GM12878 (cell line): ENCODE results near the gene KDM2A. TPM values are rescaled to one million over a fixed set of nuclear protein-coding genes. Genes with fewer than 3 reads are reported as not detected.

Experiments used
- ATAC-seq: fragments of 200-7000 bp; cut with Tn5 transposase; 3 replicates; pipeline ENCODE4 v1.9.1; 2020; ENCODE audit warnings: mild to moderate bottlenecking, moderate library complexity
- BruUV-seq: library from RNA; stranded (reverse); fragments of 400-500 nt; replicated peaks from 2 replicates; lab custom pipeline; 2021; lab: Mats Ljungman, UMichigan
- CTCF ChIA-PET: fragments of 300-600 bp; sonication (Branson Sonifier 250); formaldehyde crosslinking; extraction: SDS; loops from one replicate; lab custom pipeline; 2021; ENCODE audit warnings: inconsistent platforms; lab: Yijun Ruan, JAX
- POLR2A ChIA-PET: fragments of 350-600 bp; formaldehyde crosslinking; extraction: SDS; loops from one replicate; lab custom pipeline; 2021; ENCODE audit warnings: inconsistent platforms; lab: Charles Lee
- RAD21 ChIA-PET: fragments of 300-600 bp; sonication (Branson Sonifier 250); formaldehyde crosslinking; loops from one replicate; lab custom pipeline; 2023; ENCODE audit warnings: antibody characterized with exemption; ENCODE audit not compliant: unreplicated experiment; lab: Charles Lee
- SMC1A ChIA-PET: fragments of 300-600 bp; sonication (Branson Sonifier 250); formaldehyde crosslinking; loops from one replicate; lab custom pipeline; 2023; ENCODE audit not compliant: unreplicated experiment, uncharacterized antibody; lab: Charles Lee
- DNase-seq: peaks from one replicate; pipeline ENCODE4 v3.0.0-alpha.2; 2011; ENCODE audit warnings: low read depth, low spot score
- FAIRE-seq: peaks from 3 replicates; lab custom pipeline; 2011; peaks lifted over from hg19 to GRCh38; lab: Jason Lieb, UNC
- H2AFZ ChIP-seq: 2 replicates; pipeline ENCODE4 v1.6.0; 2011; ENCODE audit warnings: low read depth, low read length, control low read depth; ENCODE audit not compliant: control insufficient read depth
- H3K27ac ChIP-seq: 2 replicates; pipeline ENCODE4 v1.5.1; 2011; ENCODE audit warnings: control low read depth; ENCODE audit not compliant: control insufficient read depth, insufficient read depth
- H3K27me3 ChIP-seq, 2 experiments: replicated peaks in 1 of 2; 2 replicates each; pipeline versions ENCODE4 v1.6.0 to v1.6.1; 2011; ENCODE audit warnings: low read length in 1 of 2; ENCODE audit not compliant: control insufficient read depth in 2 of 2, insufficient read depth in 2 of 2
- H3K36me3 ChIP-seq, 2 experiments: 2 replicates each; pipeline ENCODE4 v1.5.1; 2011; ENCODE audit warnings: low read length in 1 of 2; ENCODE audit not compliant: control insufficient read depth in 2 of 2, insufficient read depth in 2 of 2
- H3K4me1 ChIP-seq: 2 replicates; pipeline ENCODE4 v1.6.1; 2011; ENCODE audit warnings: mild to moderate bottlenecking, low read length, moderate library complexity, mixed read lengths; ENCODE audit not compliant: control insufficient read depth, insufficient read depth
- H3K4me2 ChIP-seq: 2 replicates; pipeline ENCODE4 v1.6.0; 2011; ENCODE audit warnings: control low read depth; ENCODE audit not compliant: control insufficient read depth, insufficient read depth
- H3K4me3 ChIP-seq: fragments of 200-600 bp; sonication (generic); 2 replicates; pipeline ENCODE4 v1.5.1; 2016
- H3K79me2 ChIP-seq: 2 replicates; pipeline ENCODE4 v1.6.0; 2011; ENCODE audit warnings: low read length; ENCODE audit not compliant: control insufficient read depth, insufficient read depth
- H3K9ac ChIP-seq: 2 replicates; pipeline ENCODE4 v1.8.0; 2011; ENCODE audit warnings: low read length, control low read depth, mixed read lengths; ENCODE audit not compliant: control insufficient read depth, insufficient read depth
- H3K9me3 ChIP-seq: replicated peaks from 3 replicates; pipeline ENCODE4 v1.5.1; 2011; ENCODE audit warnings: mild to moderate bottlenecking, low read length; ENCODE audit not compliant: control insufficient read depth, insufficient read depth
- H4K20me1 ChIP-seq: 2 replicates; pipeline ENCODE4 v1.6.0; 2011; ENCODE audit not compliant: control insufficient read depth, insufficient read depth
- MYC ChIP-seq: IDR thresholded peaks from 2 replicates; pipeline ENCODE4 v1.6.1; 2011; ENCODE audit warnings: mild to moderate bottlenecking, low read length, moderate library complexity, inconsistent platforms; ENCODE audit not compliant: insufficient read depth, insufficient replicate concordance, insufficient read length, severe bottlenecking
- POLR2A ChIP-seq: IDR thresholded peaks from 2 replicates; pipeline ENCODE4 v1.6.1; 2011; ENCODE audit warnings: low read depth, mild to moderate bottlenecking, low read length
- ZNF592 ChIP-seq: fragments of 450-650 bp; IDR thresholded peaks from 2 replicates; pipeline ENCODE4 v1.6.1; 2017; ENCODE audit warnings: mild to moderate bottlenecking, moderate library complexity
- WGBS: methylation state at CpG from one replicate; pipeline ENCODE4 v1.1.6; 2016; ENCODE audit warnings: low lambda C conversion rate; ENCODE audit not compliant: insufficient replicate concordance, insufficient coverage; ENCODE audit errors: missing lambda C conversion rate; 5-methylcytosine and 5-hydroxymethylcytosine counted together
- in situ Hi-C: fragments of 300-500 bp; cut with MboI; formaldehyde crosslinking; loops from 9 replicates; pipeline ENCODE4 v1.14.3; 2018; ENCODE audit warnings: mixed read lengths
- intact Hi-C: fragments of 100-400 bp; cut with micrococcal nuclease; formaldehyde crosslinking; loops from one replicate; pipeline ENCODE4 v1.14.2; 2022; ENCODE audit not compliant: unreplicated experiment
- polyA plus RNA-seq, 11 experiments: library from polyadenylated mRNA; depleted of rRNA in 4 of 11; unstranded in 6 of 11; stranded (reverse) in 5 of 11; fragments of >200 nt; fragmentation: Nextera tagmentation in 4 of 11; fragmentation: Illumina TruSeq in 1 of 11; extraction: Ambion mirVana in 4 of 11; extraction: Trizol in 1 of 11; gene quantifications; 1 replicate in 1 of 11; 2 replicates in 10 of 11; pipeline versions ENCODE4 v1.2.1 to v1.2.3, GENCODE V29; 2011 to 2016; ENCODE audit warnings: inconsistent platforms in 2 of 11, missing spikeins in 2 of 11, low read depth in 1 of 11
- total RNA-seq, 4 experiments: library from RNA; depleted of rRNA in 3 of 4; stranded (reverse); fragments of >200 nt in 3 of 4; fragmentation: Illumina TruSeq in 1 of 4; extraction: Trizol in 1 of 4; gene quantifications; 2 replicates each; pipeline versions ENCODE4 v1.2.1 to v1.2.3, GENCODE V29; 2013 to 2021

Gene KDM2A
- total and polyA plus RNA-seq, 10 of the 15 experiments (the other 5 are each of a cell fraction or from before 2014, with no cell fraction given): 10.5 to 69.3 (median 41.6) TPM

GRCh38 chr11:67253872-67254624 is 135.0 kb downstream of the KDM2A start:
- intact Hi-C loops: no loop called here
- POLR2A ChIA-PET: interaction anchor here (1.1 kb wide), 1 partner anchor 14 kb away, joined by 4 read pairs; no protein-coding TSS in a partner anchor

GRCh38 chr11:67254798-67255197 is 135.7 kb downstream of the KDM2A start:
- no peak for DNase-seq
- Histone ChIP-seq H3K27me3 (no peaks in the 10 kb centered on the region), H3K4me2 (no peak overlapping the region), H2AFZ (no peak overlapping the region), H3K36me3 (peaks cover 51 to 54% of the 10 kb centered on the region in 2 experiments), H3K79me2 (no peaks in the 10 kb centered on the region), H3K9me3 (no peaks in the 10 kb centered on the region), H3K4me1 (no peaks in the 10 kb centered on the region), H3K9ac (no peak overlapping the region), H3K4me3 (no peak overlapping the region), H4K20me1 (peaks cover 5% of the 10 kb centered on the region; the same call in 1 of the 2 replicates), H3K27ac (no peak overlapping the region)
- RAD21 ChIA-PET: interaction anchor here (0.9 kb wide), 1 partner anchor 63 kb away, joined by 3 read pairs; no protein-coding TSS in a partner anchor
- intact Hi-C loops: no loop called here
- POLR2A ChIA-PET: no interaction called here
- CTCF ChIA-PET: interaction anchor here (0.8 to 4.1 kb wide), 5 partner anchors 8 to 63 kb away, joined by 3 to 30 read pairs (median 4); no protein-coding TSS in a partner anchor
- no peak for TF ChIP-seq ZNF592
- no peak for FAIRE-seq
- no peak for ATAC-seq
- WGBS: 90% methylated on average over 15 of the region's 15 CpGs
- BruUV-seq: no TSS peak
- SMC1A ChIA-PET: interaction anchor here (1.5 to 2.7 kb wide), 2 partner anchors 7 to 15 kb away, joined by 5 to 12 read pairs; no protein-coding TSS in a partner anchor
- in situ Hi-C loops: no loop called here

More at GRCh38 chr11:67253872-67254624, 135.0 kb downstream of the KDM2A start:
- DNase-seq: no peak
- H3K4me1 ChIP-seq: no peaks in the 10 kb centered on the region
- no peaks in the 10 kb centered on the region for H3K9me3 ChIP-seq
- 97% methylated on average over 14 of the region's 14 CpGs for WGBS
- no peak overlapping the region for H3K4me2 ChIP-seq
- H3K27me3 ChIP-seq: no peaks in the 10 kb centered on the region
- no peak overlapping the region for H2AFZ ChIP-seq
- no peak overlapping the region for H3K27ac ChIP-seq
- no TSS peak for BruUV-seq
- no peak for FAIRE-seq
- no peak overlapping the region for H3K9ac ChIP-seq
- in situ Hi-C loops: no loop called here
- ChIA-PET RAD21 (interaction anchor here (0.9 to 1.5 kb wide), 2 partner anchors 14 to 64 kb away, joined by 3 to 6 read pairs; no protein-coding TSS in a partner anchor), SMC1A (interaction anchor here (1.5 to 2.7 kb wide), 2 partner anchors 8 to 14 kb away, joined by 5 to 12 read pairs; no protein-coding TSS in a partner anchor), CTCF (interaction anchor here (0.7 to 4.1 kb wide), 9 partner anchors 8 to 141 kb away, joined by 3 to 30 read pairs (median 6); no protein-coding TSS in a partner anchor)
- H3K4me3 ChIP-seq: no peak overlapping the region
- H3K79me2 ChIP-seq: no peaks in the 10 kb centered on the region
- ATAC-seq: no peak
- H3K36me3 ChIP-seq: peaks cover 56 to 60% of the 10 kb centered on the region in 2 experiments
- H4K20me1 ChIP-seq: peaks cover 5% of the 10 kb centered on the region; the same call in 1 of the 2 replicates
- TF ChIP-seq MYC (no peak), POLR2A (0 out of 2 replicates have a peak, but pooled peaks have one; percentile 15)
